ENCODE measurements around the gene FAM131B.

DNA sequence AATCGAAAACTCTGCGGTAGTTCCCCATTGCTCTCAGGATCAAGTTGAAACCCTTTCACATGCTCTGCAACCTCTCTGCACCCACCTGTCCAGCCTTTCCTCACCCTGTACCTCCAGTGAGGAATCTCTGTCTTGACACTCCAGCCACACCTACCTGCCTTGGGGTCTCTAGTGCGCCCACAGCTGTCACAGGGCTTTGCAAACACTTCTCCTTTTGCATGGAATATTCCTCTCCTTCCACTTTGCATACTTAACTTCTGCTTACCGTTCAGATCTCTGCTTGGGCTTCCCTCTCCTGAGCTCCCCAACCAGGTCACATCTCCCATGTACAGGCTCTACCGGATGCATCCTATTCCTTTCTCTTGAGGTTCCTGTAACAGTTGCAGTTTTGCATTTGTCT lies 12.0 kb upstream of the FAM131B start:
- TF ChIP-seq IRF2 (CRISPR knock-in tag; IDR thresholded peaks at IDR 0.05; ENCODE audit: borderline replicate concordance, low read depth) (no peak), CREB1 (CRISPR knock-in tag; IDR thresholded peaks at IDR 0.05) (no peak), NFE2L1 (CRISPR knock-in tag; IDR thresholded peaks at IDR 0.05) (no peak), TEAD4 (CRISPR knock-in tag; IDR thresholded peaks at IDR 0.05) (no peak), GABPB1 (CRISPR knock-in tag; IDR thresholded peaks at IDR 0.05) (no peak), NR1H2 (CRISPR knock-in tag; IDR thresholded peaks at IDR 0.05) (no peak), NFYB (CRISPR knock-in tag; conservative IDR thresholded peaks at IDR 0.05; ENCODE audit: low read depth) (no peak), CBFB (CRISPR knock-in tag; IDR thresholded peaks at IDR 0.05; ENCODE audit: low read depth) (no peak)
- TF ChIP-seq, protein P1, sequence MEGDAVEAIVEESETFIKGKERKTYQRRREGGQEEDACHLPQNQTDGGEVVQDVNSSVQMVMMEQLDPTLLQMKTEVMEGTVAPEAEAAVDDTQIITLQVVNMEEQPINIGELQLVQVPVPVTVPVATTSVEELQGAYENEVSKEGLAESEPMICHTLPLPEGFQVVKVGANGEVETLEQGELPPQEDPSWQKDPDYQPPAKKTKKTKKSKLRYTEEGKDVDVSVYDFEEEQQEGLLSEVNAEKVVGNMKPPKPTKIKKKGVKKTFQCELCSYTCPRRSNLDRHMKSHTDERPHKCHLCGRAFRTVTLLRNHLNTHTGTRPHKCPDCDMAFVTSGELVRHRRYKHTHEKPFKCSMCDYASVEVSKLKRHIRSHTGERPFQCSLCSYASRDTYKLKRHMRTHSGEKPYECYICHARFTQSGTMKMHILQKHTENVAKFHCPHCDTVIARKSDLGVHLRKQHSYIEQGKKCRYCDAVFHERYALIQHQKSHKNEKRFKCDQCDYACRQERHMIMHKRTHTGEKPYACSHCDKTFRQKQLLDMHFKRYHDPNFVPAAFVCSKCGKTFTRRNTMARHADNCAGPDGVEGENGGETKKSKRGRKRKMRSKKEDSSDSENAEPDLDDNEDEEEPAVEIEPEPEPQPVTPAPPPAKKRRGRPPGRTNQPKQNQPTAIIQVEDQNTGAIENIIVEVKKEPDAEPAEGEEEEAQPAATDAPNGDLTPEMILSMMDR (IDR thresholded peaks at IDR 0.05) = no peak
- TF ChIP-seq, protein P2, sequence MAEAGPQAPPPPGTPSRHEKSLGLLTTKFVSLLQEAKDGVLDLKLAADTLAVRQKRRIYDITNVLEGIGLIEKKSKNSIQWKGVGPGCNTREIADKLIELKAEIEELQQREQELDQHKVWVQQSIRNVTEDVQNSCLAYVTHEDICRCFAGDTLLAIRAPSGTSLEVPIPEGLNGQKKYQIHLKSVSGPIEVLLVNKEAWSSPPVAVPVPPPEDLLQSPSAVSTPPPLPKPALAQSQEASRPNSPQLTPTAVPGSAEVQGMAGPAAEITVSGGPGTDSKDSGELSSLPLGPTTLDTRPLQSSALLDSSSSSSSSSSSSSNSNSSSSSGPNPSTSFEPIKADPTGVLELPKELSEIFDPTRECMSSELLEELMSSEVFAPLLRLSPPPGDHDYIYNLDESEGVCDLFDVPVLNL (CRISPR knock-in tag; IDR thresholded peaks at IDR 0.05; ENCODE audit: borderline replicate concordance, low read depth) = no peak
- TF ChIP-seq, protein P3, sequence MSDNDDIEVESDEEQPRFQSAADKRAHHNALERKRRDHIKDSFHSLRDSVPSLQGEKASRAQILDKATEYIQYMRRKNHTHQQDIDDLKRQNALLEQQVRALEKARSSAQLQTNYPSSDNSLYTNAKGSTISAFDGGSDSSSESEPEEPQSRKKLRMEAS (CRISPR knock-in tag; IDR thresholded peaks at IDR 0.05) = no peak
- TF ChIP-seq, protein P4, sequence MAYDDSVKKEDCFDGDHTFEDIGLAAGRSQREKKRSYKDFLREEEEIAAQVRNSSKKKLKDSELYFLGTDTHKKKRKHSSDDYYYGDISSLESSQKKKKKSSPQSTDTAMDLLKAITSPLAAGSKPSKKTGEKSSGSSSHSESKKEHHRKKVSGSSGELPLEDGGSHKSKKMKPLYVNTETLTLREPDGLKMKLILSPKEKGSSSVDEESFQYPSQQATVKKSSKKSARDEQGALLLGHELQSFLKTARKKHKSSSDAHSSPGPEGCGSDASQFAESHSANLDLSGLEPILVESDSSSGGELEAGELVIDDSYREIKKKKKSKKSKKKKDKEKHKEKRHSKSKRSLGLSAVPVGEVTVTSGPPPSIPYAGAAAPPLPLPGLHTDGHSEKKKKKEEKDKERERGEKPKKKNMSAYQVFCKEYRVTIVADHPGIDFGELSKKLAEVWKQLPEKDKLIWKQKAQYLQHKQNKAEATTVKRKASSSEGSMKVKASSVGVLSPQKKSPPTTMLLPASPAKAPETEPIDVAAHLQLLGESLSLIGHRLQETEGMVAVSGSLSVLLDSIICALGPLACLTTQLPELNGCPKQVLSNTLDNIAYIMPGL (CRISPR knock-in tag; IDR thresholded peaks at IDR 0.05) = no peak
- TF ChIP-seq, protein P5, sequence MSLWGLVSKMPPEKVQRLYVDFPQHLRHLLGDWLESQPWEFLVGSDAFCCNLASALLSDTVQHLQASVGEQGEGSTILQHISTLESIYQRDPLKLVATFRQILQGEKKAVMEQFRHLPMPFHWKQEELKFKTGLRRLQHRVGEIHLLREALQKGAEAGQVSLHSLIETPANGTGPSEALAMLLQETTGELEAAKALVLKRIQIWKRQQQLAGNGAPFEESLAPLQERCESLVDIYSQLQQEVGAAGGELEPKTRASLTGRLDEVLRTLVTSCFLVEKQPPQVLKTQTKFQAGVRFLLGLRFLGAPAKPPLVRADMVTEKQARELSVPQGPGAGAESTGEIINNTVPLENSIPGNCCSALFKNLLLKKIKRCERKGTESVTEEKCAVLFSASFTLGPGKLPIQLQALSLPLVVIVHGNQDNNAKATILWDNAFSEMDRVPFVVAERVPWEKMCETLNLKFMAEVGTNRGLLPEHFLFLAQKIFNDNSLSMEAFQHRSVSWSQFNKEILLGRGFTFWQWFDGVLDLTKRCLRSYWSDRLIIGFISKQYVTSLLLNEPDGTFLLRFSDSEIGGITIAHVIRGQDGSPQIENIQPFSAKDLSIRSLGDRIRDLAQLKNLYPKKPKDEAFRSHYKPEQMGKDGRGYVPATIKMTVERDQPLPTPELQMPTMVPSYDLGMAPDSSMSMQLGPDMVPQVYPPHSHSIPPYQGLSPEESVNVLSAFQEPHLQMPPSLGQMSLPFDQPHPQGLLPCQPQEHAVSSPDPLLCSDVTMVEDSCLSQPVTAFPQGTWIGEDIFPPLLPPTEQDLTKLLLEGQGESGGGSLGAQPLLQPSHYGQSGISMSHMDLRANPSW (CRISPR knock-in tag; conservative IDR thresholded peaks at IDR 0.05; ENCODE audit: low read depth) = no peak
